Prostate gland (tissue), 1 donor: ENCODE results near the gene PAN2.

Experiments
- POLR2A ChIP-seq: fragments of 450-650 bp; IDR thresholded peaks from one replicate; pipeline ENCODE4 v1.6.1; 2016; ENCODE audit warnings: antibody characterized with exemption, mild to moderate bottlenecking
- POLR2AphosphoS5 ChIP-seq: sonication (generic); formaldehyde crosslinking; IDR thresholded peaks from one replicate; pipeline ENCODE4 v1.6.1; 2017; ENCODE audit warnings: antibody characterized with exemption

DNA sequence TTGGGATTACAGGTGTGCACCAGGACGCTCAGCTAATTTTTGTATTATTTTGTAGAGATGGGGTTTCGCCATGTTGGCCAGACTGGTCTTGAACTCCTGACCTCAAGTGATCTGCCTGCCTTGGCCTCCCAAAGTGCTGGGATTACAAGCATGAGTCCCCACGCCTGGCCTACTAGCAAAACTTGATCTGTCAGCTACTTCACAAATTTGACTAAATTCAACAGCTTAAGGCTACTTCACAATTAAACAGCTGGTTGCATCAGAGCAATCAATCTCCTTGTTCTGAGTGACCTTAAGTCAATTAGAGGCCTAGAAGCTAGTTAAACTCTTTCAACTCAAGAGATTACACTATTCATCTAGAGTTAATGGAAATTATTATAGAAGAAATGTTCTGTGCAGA is 54.9 kb downstream of the PAN2 start:
- TF ChIP-seq POLR2A (no peak), POLR2AphosphoS5 (no peak)
